GM23338 (cell line): ENCODE data around the gene POLR2A.

Source experiments
- CREB1 ChIP-seq: fragments of 250-450 bp; sonication (Bioruptor Pico); IDR thresholded peaks from 2 replicates; pipeline ENCODE4 v1.5.0; 2020; ENCODE audit warnings: low read depth, mild to moderate bottlenecking, moderate library complexity
- EZH2 ChIP-seq: fragments of 200-600 bp; sonication (generic); IDR thresholded peaks from one replicate; pipeline ENCODE4 v1.8.0; 2017; ENCODE audit warnings: antibody characterized with exemption, mild to moderate bottlenecking, low read depth; ENCODE audit not compliant: unreplicated experiment
- EZH2phosphoT487 ChIP-seq: fragments of 200-600 bp; sonication (generic); IDR thresholded peaks from one replicate; pipeline ENCODE4 v1.8.1; 2018; ENCODE audit warnings: antibody characterized with exemption; ENCODE audit not compliant: unreplicated experiment
- JUNB ChIP-seq: IDR thresholded peaks from one replicate; pipeline ENCODE4 v1.6.1; 2016; ENCODE audit warnings: antibody characterized with exemption; ENCODE audit not compliant: unreplicated experiment
- POLR2AphosphoS5 ChIP-seq: IDR thresholded peaks from 2 replicates; pipeline ENCODE4 v1.6.1; 2016; ENCODE audit warnings: antibody characterized with exemption, low read depth
- ZNF114 ChIP-seq: fragments of 250-450 bp; sonication (Bioruptor Pico); IDR thresholded peaks from 2 replicates; pipeline ENCODE4 v1.5.0; 2020; ENCODE audit warnings: mild to moderate bottlenecking, moderate library complexity
- ZNF331 ChIP-seq: fragments of 250-450 bp; sonication (Bioruptor Pico); IDR thresholded peaks from 2 replicates; pipeline ENCODE4 v1.5.0; 2020; ENCODE audit warnings: low read depth, mild to moderate bottlenecking, moderate library complexity
- TF ChIP-seq, protein P1 (sequence below), 2 experiments: fragments of 200-600 bp in 1 of 2; sonication (generic) in 1 of 2; conservative IDR thresholded peaks; 2 replicates each; pipeline versions ENCODE4 v1.5.1 to v1.6.1; 2016 to 2017; ENCODE audit warnings: antibody characterized with exemption in 2 of 2, low read depth in 2 of 2, mild to moderate bottlenecking in 2 of 2, moderate library complexity in 1 of 2
- TF ChIP-seq, protein P2 (sequence below): IDR thresholded peaks from one replicate; pipeline ENCODE4 v1.6.1; 2018; ENCODE audit warnings: antibody characterized with exemption; ENCODE audit not compliant: unreplicated experiment
- TF ChIP-seq, protein P3 (sequence below): IDR thresholded peaks from 2 replicates; pipeline ENCODE4 v1.6.1; 2016; ENCODE audit warnings: antibody characterized with exemption
- TF ChIP-seq, protein P4 (sequence below): fragments of 250-450 bp; sonication (Bioruptor Pico); IDR thresholded peaks from 2 replicates; pipeline ENCODE4 v1.5.0; 2020; ENCODE audit warnings: mild to moderate bottlenecking, moderate library complexity

DNA sequence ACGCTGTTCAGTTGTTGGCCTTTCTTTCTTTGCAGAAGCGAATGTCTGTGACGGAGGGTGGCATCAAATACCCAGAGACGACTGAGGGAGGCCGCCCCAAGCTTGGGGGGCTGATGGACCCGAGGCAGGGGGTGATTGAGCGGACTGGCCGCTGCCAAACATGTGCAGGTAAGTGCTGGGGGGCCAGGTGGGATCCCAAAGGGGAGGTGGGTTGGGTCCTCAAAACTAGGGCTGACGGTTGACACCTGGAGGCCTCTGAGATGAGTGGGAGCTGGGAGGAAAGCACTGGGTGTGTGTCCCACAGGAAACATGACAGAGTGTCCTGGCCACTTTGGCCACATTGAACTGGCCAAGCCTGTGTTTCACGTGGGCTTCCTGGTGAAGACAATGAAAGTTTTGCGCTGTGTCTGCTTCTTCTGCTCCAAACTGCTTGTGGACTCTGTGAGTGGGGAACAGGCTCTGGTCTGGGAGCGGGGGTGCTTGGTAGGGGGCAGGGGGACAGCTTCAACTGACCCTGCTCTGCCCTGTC is 11.8 kb downstream of the POLR2A start:
- TF ChIP-seq, protein P1, sequence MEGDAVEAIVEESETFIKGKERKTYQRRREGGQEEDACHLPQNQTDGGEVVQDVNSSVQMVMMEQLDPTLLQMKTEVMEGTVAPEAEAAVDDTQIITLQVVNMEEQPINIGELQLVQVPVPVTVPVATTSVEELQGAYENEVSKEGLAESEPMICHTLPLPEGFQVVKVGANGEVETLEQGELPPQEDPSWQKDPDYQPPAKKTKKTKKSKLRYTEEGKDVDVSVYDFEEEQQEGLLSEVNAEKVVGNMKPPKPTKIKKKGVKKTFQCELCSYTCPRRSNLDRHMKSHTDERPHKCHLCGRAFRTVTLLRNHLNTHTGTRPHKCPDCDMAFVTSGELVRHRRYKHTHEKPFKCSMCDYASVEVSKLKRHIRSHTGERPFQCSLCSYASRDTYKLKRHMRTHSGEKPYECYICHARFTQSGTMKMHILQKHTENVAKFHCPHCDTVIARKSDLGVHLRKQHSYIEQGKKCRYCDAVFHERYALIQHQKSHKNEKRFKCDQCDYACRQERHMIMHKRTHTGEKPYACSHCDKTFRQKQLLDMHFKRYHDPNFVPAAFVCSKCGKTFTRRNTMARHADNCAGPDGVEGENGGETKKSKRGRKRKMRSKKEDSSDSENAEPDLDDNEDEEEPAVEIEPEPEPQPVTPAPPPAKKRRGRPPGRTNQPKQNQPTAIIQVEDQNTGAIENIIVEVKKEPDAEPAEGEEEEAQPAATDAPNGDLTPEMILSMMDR (conservative IDR thresholded peaks at IDR 0.05; ENCODE audit: low read depth in 2 of 2): no peak
- TF ChIP-seq EZH2: no peak
- no peak for TF ChIP-seq POLR2AphosphoS5
- TF ChIP-seq EZH2phosphoT487: no peak
- TF ChIP-seq, protein P2, sequence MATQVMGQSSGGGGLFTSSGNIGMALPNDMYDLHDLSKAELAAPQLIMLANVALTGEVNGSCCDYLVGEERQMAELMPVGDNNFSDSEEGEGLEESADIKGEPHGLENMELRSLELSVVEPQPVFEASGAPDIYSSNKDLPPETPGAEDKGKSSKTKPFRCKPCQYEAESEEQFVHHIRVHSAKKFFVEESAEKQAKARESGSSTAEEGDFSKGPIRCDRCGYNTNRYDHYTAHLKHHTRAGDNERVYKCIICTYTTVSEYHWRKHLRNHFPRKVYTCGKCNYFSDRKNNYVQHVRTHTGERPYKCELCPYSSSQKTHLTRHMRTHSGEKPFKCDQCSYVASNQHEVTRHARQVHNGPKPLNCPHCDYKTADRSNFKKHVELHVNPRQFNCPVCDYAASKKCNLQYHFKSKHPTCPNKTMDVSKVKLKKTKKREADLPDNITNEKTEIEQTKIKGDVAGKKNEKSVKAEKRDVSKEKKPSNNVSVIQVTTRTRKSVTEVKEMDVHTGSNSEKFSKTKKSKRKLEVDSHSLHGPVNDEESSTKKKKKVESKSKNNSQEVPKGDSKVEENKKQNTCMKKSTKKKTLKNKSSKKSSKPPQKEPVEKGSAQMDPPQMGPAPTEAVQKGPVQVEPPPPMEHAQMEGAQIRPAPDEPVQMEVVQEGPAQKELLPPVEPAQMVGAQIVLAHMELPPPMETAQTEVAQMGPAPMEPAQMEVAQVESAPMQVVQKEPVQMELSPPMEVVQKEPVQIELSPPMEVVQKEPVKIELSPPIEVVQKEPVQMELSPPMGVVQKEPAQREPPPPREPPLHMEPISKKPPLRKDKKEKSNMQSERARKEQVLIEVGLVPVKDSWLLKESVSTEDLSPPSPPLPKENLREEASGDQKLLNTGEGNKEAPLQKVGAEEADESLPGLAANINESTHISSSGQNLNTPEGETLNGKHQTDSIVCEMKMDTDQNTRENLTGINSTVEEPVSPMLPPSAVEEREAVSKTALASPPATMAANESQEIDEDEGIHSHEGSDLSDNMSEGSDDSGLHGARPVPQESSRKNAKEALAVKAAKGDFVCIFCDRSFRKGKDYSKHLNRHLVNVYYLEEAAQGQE: no peak
- TF ChIP-seq CREB1 (CRISPR knock-in tag): no peak
- TF ChIP-seq, protein P3, sequence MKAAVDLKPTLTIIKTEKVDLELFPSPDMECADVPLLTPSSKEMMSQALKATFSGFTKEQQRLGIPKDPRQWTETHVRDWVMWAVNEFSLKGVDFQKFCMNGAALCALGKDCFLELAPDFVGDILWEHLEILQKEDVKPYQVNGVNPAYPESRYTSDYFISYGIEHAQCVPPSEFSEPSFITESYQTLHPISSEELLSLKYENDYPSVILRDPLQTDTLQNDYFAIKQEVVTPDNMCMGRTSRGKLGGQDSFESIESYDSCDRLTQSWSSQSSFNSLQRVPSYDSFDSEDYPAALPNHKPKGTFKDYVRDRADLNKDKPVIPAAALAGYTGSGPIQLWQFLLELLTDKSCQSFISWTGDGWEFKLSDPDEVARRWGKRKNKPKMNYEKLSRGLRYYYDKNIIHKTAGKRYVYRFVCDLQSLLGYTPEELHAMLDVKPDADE: no peak
- no peak for TF ChIP-seq JUNB
- TF ChIP-seq, protein P4, sequence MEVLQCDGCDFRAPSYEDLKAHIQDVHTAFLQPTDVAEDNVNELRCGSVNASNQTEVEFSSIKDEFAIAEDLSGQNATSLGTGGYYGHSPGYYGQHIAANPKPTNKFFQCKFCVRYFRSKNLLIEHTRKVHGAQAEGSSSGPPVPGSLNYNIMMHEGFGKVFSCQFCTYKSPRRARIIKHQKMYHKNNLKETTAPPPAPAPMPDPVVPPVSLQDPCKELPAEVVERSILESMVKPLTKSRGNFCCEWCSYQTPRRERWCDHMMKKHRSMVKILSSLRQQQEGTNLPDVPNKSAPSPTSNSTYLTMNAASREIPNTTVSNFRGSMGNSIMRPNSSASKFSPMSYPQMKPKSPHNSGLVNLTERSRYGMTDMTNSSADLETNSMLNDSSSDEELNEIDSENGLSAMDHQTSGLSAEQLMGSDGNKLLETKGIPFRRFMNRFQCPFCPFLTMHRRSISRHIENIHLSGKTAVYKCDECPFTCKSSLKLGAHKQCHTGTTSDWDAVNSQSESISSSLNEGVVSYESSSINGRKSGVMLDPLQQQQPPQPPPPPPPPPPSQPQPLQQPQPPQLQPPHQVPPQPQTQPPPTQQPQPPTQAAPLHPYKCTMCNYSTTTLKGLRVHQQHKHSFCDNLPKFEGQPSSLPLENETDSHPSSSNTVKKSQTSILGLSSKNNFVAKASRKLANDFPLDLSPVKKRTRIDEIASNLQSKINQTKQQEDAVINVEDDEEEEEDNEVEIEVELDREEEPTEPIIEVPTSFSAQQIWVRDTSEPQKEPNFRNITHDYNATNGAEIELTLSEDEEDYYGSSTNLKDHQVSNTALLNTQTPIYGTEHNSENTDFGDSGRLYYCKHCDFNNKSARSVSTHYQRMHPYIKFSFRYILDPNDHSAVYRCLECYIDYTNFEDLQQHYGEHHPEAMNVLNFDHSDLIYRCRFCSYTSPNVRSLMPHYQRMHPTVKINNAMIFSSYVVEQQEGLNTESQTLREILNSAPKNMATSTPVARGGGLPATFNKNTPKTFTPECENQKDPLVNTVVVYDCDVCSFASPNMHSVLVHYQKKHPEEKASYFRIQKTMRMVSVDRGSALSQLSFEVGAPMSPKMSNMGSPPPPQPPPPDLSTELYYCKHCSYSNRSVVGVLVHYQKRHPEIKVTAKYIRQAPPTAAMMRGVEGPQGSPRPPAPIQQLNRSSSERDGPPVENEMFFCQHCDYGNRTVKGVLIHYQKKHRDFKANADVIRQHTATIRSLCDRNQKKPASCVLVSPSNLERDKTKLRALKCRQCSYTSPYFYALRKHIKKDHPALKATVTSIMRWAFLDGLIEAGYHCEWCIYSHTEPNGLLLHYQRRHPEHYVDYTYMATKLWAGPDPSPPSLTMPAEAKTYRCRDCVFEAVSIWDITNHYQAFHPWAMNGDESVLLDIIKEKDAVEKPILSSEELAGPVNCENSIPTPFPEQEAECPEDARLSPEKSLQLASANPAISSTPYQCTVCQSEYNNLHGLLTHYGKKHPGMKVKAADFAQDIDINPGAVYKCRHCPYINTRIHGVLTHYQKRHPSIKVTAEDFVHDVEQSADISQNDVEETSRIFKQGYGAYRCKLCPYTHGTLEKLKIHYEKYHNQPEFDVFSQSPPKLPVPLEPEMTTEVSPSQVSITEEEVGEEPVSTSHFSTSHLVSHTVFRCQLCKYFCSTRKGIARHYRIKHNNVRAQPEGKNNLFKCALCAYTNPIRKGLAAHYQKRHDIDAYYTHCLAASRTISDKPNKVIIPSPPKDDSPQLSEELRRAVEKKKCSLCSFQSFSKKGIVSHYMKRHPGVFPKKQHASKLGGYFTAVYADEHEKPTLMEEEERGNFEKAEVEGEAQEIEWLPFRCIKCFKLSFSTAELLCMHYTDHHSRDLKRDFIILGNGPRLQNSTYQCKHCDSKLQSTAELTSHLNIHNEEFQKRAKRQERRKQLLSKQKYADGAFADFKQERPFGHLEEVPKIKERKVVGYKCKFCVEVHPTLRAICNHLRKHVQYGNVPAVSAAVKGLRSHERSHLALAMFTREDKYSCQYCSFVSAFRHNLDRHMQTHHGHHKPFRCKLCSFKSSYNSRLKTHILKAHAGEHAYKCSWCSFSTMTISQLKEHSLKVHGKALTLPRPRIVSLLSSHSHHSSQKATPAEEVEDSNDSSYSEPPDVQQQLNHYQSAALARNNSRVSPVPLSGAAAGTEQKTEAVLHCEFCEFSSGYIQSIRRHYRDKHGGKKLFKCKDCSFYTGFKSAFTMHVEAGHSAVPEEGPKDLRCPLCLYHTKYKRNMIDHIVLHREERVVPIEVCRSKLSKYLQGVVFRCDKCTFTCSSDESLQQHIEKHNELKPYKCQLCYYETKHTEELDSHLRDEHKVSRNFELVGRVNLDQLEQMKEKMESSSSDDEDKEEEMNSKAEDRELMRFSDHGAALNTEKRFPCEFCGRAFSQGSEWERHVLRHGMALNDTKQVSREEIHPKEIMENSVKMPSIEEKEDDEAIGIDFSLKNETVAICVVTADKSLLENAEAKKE (CRISPR knock-in tag): no peak
- TF ChIP-seq ZNF114: no peak
- no peak for TF ChIP-seq ZNF331
